A549 (cell line): ENCODE data around the gene SIK3. TPM values are rescaled to one million over a fixed set of nuclear protein-coding genes. Genes with fewer than 3 reads are reported as not detected.

ENCODE experiments used
- ATAC-seq, 2 experiments: fragments of 200-7000 bp in 1 of 2; fragments of >200 bp in 1 of 2; cut with Nextera tagmentation in 1 of 2; cut with Tn5 transposase in 1 of 2; 3 replicates each; pipeline versions ENCODE4 v1.8.0 to v1.9.1; 2018 to 2020; ENCODE audit warnings: mild to moderate bottlenecking in 1 of 2, moderate library complexity in 1 of 2
- CTCF ChIA-PET: fragments of 300-600 bp; sonication (Branson Sonifier 250); formaldehyde crosslinking; extraction: SDS; loops from one replicate; lab custom pipeline; 2021; ENCODE audit warnings: antibody characterized with exemption, inconsistent platforms; lab: Yijun Ruan, JAX
- POLR2A ChIA-PET: fragments of 350-600 bp; formaldehyde crosslinking; extraction: SDS; loops from one replicate; lab custom pipeline; 2021; ENCODE audit warnings: antibody characterized with exemption, inconsistent platforms; lab: Yijun Ruan, JAX
- DNase-seq, 2 experiments: peaks; one replicate each; pipeline versions ENCODE4 v3.0.0 to v3.0.0-alpha.2; 2011 to 2016; ENCODE audit warnings: low read depth in 1 of 2, low spot score in 1 of 2
- FAIRE-seq: peaks from 2 replicates; lab custom pipeline; 2011; peaks lifted over from hg19 to GRCh38; lab: Jason Lieb, UNC
- H3K27ac ChIP-seq, 2 experiments: fragments of >200 bp; sonication (Bioruptor Twin); formaldehyde crosslinking; 3 replicates each; pipeline ENCODE4 v1.5.1; 2016 to 2017
- H3K4me1 ChIP-seq: fragments of >200 bp; sonication (Bioruptor Twin); formaldehyde crosslinking; 3 replicates; pipeline ENCODE4 v1.6.1; 2016
- H3K4me2 ChIP-seq: fragments of >200 bp; sonication (Bioruptor Twin); formaldehyde crosslinking; 3 replicates; pipeline ENCODE4 v1.6.1; 2016
- H3K4me3 ChIP-seq: fragments of >200 bp; sonication (Bioruptor Twin); formaldehyde crosslinking; 3 replicates; pipeline ENCODE4 v1.5.1; 2016
- H3K9me3 ChIP-seq: fragments of >200 bp; sonication (Bioruptor Twin); formaldehyde crosslinking; 3 replicates; pipeline ENCODE4 v1.6.1; 2016
- BHLHE40 ChIP-seq: IDR thresholded peaks from 2 replicates; pipeline ENCODE4 v1.6.1; 2012; ENCODE audit warnings: low read depth, low read length, inconsistent platforms
- EHF ChIP-seq: fragments of 250-450 bp; sonication (Bioruptor Pico); IDR thresholded peaks from 2 replicates; pipeline ENCODE4 v1.5.0; 2020; ENCODE audit warnings: mild to moderate bottlenecking
- ELK1 ChIP-seq: fragments of 150-350 bp; IDR thresholded peaks from 2 replicates; pipeline ENCODE4 v1.6.1; 2014; ENCODE audit warnings: low read depth, mild to moderate bottlenecking, low read length
- EP300 ChIP-seq, 2 experiments: fragments of >200 bp; sonication (Bioruptor Twin); formaldehyde crosslinking; IDR thresholded peaks; 2 replicates in 1 of 2; 3 replicates in 1 of 2; pipeline ENCODE4 v1.6.1; 2016 to 2017
- ESRRA ChIP-seq: fragments of 150-350 bp; IDR thresholded peaks from 2 replicates; pipeline ENCODE4 v1.6.1; 2014; ENCODE audit warnings: mild to moderate bottlenecking, low read length, borderline replicate concordance
- FOSB ChIP-seq: fragments of 250-450 bp; sonication (Bioruptor Pico); IDR thresholded peaks from 2 replicates; pipeline ENCODE4 v1.5.0; 2020; ENCODE audit warnings: mild to moderate bottlenecking, moderate library complexity
- FOSL2 ChIP-seq, 2 experiments: fragments of 450-650 bp in 1 of 2; fragments of >200 bp in 1 of 2; sonication (Bioruptor Twin) in 1 of 2; formaldehyde crosslinking; IDR thresholded peaks; 2 replicates each; pipeline versions ENCODE4 v1.5.0 to v1.6.1; 2016 to 2020; ENCODE audit warnings: mild to moderate bottlenecking in 1 of 2, moderate library complexity in 1 of 2
- FOXS1 ChIP-seq: fragments of 250-450 bp; sonication (Bioruptor Pico); IDR thresholded peaks from 2 replicates; pipeline ENCODE4 v1.5.0; 2020; ENCODE audit warnings: mild to moderate bottlenecking, moderate library complexity
- HEYL ChIP-seq: fragments of 250-450 bp; sonication (Bioruptor Pico); IDR thresholded peaks from 2 replicates; pipeline ENCODE4 v1.8.0; 2021; ENCODE audit warnings: mild to moderate bottlenecking, moderate library complexity
- HOXA7 ChIP-seq: fragments of 250-450 bp; sonication (Bioruptor Pico); IDR thresholded peaks from 2 replicates; pipeline ENCODE4 v1.5.0; 2020; ENCODE audit warnings: mild to moderate bottlenecking, moderate library complexity
- JUN ChIP-seq, 2 experiments: fragments of >200 bp; sonication (Bioruptor Twin); formaldehyde crosslinking; IDR thresholded peaks; 2 replicates in 1 of 2; 3 replicates in 1 of 2; pipeline ENCODE4 v1.6.1; 2016 to 2017
- MAFK ChIP-seq: fragments of 450-650 bp; IDR thresholded peaks from 2 replicates; pipeline ENCODE4 v1.6.1; 2014; ENCODE audit not compliant: partially characterized antibody
- MAZ ChIP-seq: fragments of 150-350 bp; IDR thresholded peaks from 2 replicates; pipeline ENCODE4 v1.6.1; 2014; ENCODE audit warnings: antibody characterized with exemption, low read depth, low read length, borderline replicate concordance
- NPAS2 ChIP-seq: fragments of 250-450 bp; sonication (Bioruptor Pico); IDR thresholded peaks from 2 replicates; pipeline ENCODE4 v1.8.0; 2022; ENCODE audit warnings: mild to moderate bottlenecking, moderate library complexity, borderline replicate concordance
- PBX3 ChIP-seq: IDR thresholded peaks from 2 replicates; pipeline ENCODE4 v1.6.1; 2012
- POLR2A ChIP-seq: IDR thresholded peaks from 2 replicates; pipeline ENCODE4 v1.6.1; 2012; ENCODE audit warnings: mild to moderate bottlenecking, low read length
- POLR2AphosphoS2 ChIP-seq: conservative IDR thresholded peaks from 2 replicates; pipeline ENCODE4 v1.6.1; 2012; ENCODE audit warnings: low read length, improper control_type of control experiment, inconsistent platforms
- REST ChIP-seq: fragments of 200-600 bp; sonication (generic); IDR thresholded peaks from 2 replicates; pipeline ENCODE4 v1.6.1; 2016; ENCODE audit warnings: antibody characterized with exemption, mild to moderate bottlenecking, moderate library complexity
- SMC3 ChIP-seq: fragments of >200 bp; sonication (Bioruptor Twin); formaldehyde crosslinking; IDR thresholded peaks from 3 replicates; pipeline ENCODE4 v1.6.1; 2018; ENCODE audit warnings: inconsistent platforms
- TP53 ChIP-seq: fragments of 250-450 bp; sonication (Bioruptor Pico); IDR thresholded peaks from 2 replicates; pipeline ENCODE4 v1.5.0; 2021; ENCODE audit warnings: mild to moderate bottlenecking, moderate library complexity
- USF2 ChIP-seq: fragments of 450-650 bp; IDR thresholded peaks from 2 replicates; pipeline ENCODE4 v1.6.1; 2014; ENCODE audit warnings: antibody characterized with exemption
- ZNF302 ChIP-seq: fragments of 250-450 bp; sonication (Bioruptor Pico); IDR thresholded peaks from 2 replicates; pipeline ENCODE4 v1.9.0; 2021; ENCODE audit warnings: inconsistent platforms, mild to moderate bottlenecking, moderate library complexity
- ZSCAN20 ChIP-seq: fragments of 250-450 bp; sonication (Bioruptor Pico); IDR thresholded peaks from 2 replicates; pipeline ENCODE4 v1.8.0; 2022; ENCODE audit warnings: mild to moderate bottlenecking, moderate library complexity
- WGBS: methylation state at CpG from one replicate; pipeline ENCODE4 v1.1.6; 2017; ENCODE audit errors: missing lambda C conversion rate; 5-methylcytosine and 5-hydroxymethylcytosine counted together
- polyA plus RNA-seq, 4 experiments: library from polyadenylated mRNA; depleted of rRNA in 3 of 4; stranded (reverse); fragments of >200 nt; fragmentation: RNase III in 1 of 4; extraction: RNeasy Plus Mini Kit Qiagen cat#74134 plus additional on column Dnase treatment in 1 of 4; gene quantifications; 2 replicates in 3 of 4; 3 replicates in 1 of 4; pipeline ENCODE4 v1.2.3, GENCODE V29; 2011 to 2017

The SIK3 gene
- polyA plus RNA-seq, 2 of the 4 experiments (the other 2 are of a cell fraction), result 8.2 to 9.0 TPM

GRCh38 chr11:117005758-117006157 is 92.5 kb downstream of the SIK3 start (continued):
- TF ChIP-seq EHF (CRISPR knock-in tag) (no peak), PBX3 (no peak), HEYL (CRISPR knock-in tag) (no peak)

GRCh38 chr11:117002639-117003299 is 95.5 kb downstream of the SIK3 start:
- H3K9me3 ChIP-seq, result no peaks in the 10 kb centered on the region
- DNase-seq (no peak), FAIRE-seq (no peak), ATAC-seq (no peak)
- H3K4me3 ChIP-seq, result no peak overlapping the region
- WGBS, result 88% methylated on average over 6 of the region's 6 CpGs
- CTCF ChIA-PET, result interaction anchor here (0.9 to 2.1 kb wide), 3 partner anchors 24 to 124 kb away, joined by 4 to 6 read pairs (median 4); no protein-coding TSS in a partner anchor
- no peak overlapping the region for H3K4me2 ChIP-seq
- no peaks in the 10 kb centered on the region for H3K4me1 ChIP-seq
- no peak overlapping the region for H3K27ac ChIP-seq
- TF ChIP-seq MAFK, result no peak
- no peak for TF ChIP-seq POLR2AphosphoS2
- no peak for TF ChIP-seq FOSB (CRISPR knock-in tag)
- no peak for TF ChIP-seq TP53 (CRISPR knock-in tag)
- TF ChIP-seq POLR2A, result no peak
- no peak for TF ChIP-seq MAZ
- no peak for TF ChIP-seq ZNF302 (CRISPR knock-in tag)
- no peak for TF ChIP-seq USF2
- no peak for TF ChIP-seq ZSCAN20 (CRISPR knock-in tag)
- TF ChIP-seq BHLHE40, result no peak
- TF ChIP-seq, all 56 proteins: peak for 0
- POLR2A ChIA-PET, result no interaction called here

GRCh38 chr11:117000014-117000737 is 98.1 kb downstream of the SIK3 start:
- FAIRE-seq, result no peak
- ChIA-PET CTCF (interaction anchor here (1.1 kb wide), 1 partner anchor 14 kb away, joined by 3 read pairs; no protein-coding TSS in a partner anchor), POLR2A (no interaction called here)
- WGBS, result 41% methylated on average over 1 of the region's 1 CpG
- no peak for DNase-seq
- Histone ChIP-seq H3K4me3 (no peak overlapping the region), H3K4me2 (no peak overlapping the region), H3K4me1 (no peaks in the 10 kb centered on the region), H3K27ac (no peak overlapping the region), H3K9me3 (no peaks in the 10 kb centered on the region)
- no peak for ATAC-seq
- TF ChIP-seq FOSL2 (IDR thresholded peaks at IDR 0.05), result no peak
- TF ChIP-seq FOSL2 (CRISPR knock-in tag; IDR thresholded peaks at IDR 0.05), result no peak
- no peak for TF ChIP-seq HOXA7 (CRISPR knock-in tag)
- no peak for TF ChIP-seq JUN (IDR thresholded peaks at IDR 0.05)

GRCh38 chr11:116997071-116997470 is 101.2 kb downstream of the SIK3 start:
- DNase-seq, result no peak
- CTCF ChIA-PET, result interaction anchor here (1.0 to 1.4 kb wide), 2 partner anchors 106 to 109 kb away, joined by 3 to 5 read pairs; no protein-coding TSS in a partner anchor
- WGBS, result 91% methylated on average over 2 of the region's 2 CpGs
- Histone ChIP-seq H3K4me1 (peaks cover 5% of the 10 kb centered on the region; the same call in 1 of the 3 replicates), H3K4me3 (no peak overlapping the region), H3K4me2 (no peak overlapping the region), H3K9me3 (no peaks in the 10 kb centered on the region), H3K27ac (no peak overlapping the region)
- FAIRE-seq, result no peak
- POLR2A ChIA-PET, result no interaction called here
- no peak for ATAC-seq
- TF ChIP-seq FOXS1 (no peak), EP300 (IDR thresholded peaks at IDR 0.05) (no peak), PBX3 (no peak), NPAS2 (CRISPR knock-in tag) (no peak), SMC3 (no peak), ELK1 (no peak), ESRRA (no peak), REST (no peak)
